Caco-2 (cell line): ENCODE measurements around the gene HCN1. TPM values are rescaled to one million over a fixed set of nuclear protein-coding genes. Genes with fewer than 3 reads are reported as not detected.

Experiments used
- BruUV-seq: library from RNA; stranded (reverse); fragments of 400-500 nt; replicated peaks from 2 replicates; lab custom pipeline; 2021; lab: Mats Ljungman, UMichigan
- CTCF ChIA-PET: fragments of 300-600 bp; sonication (Branson Sonifier 250); formaldehyde crosslinking; loops from one replicate; lab custom pipeline; 2022; ENCODE audit warnings: antibody characterized with exemption; lab: Charles Lee
- POLR2A ChIA-PET: fragments of 300-600 bp; sonication (Branson Sonifier 250); formaldehyde crosslinking; loops from one replicate; lab custom pipeline; 2022; ENCODE audit warnings: antibody characterized with exemption; lab: Charles Lee
- DNase-seq, 2 experiments: peaks; one replicate each; pipeline versions ENCODE4 v3.0.0 to v3.0.0-alpha.2; 2020 to 2022
- H3K27me3 ChIP-seq: replicated peaks from 2 replicates; pipeline ENCODE4 v1.6.0; 2011; ENCODE audit warnings: low read length; ENCODE audit not compliant: control insufficient read depth, insufficient read depth
- H3K36me3 ChIP-seq: 2 replicates; pipeline ENCODE4 v1.5.1; 2011; ENCODE audit warnings: low read length; ENCODE audit not compliant: control insufficient read depth, insufficient read depth
- H3K4me1 ChIP-seq: fragments of 250-450 bp; sonication (Bioruptor Pico); 2 replicates; pipeline ENCODE4 v1.5.1; 2020; ENCODE audit warnings: mild to moderate bottlenecking
- H3K4me3 ChIP-seq: 2 replicates; pipeline ENCODE4 v1.5.1; 2011; ENCODE audit warnings: low read depth, mild to moderate bottlenecking, control low read depth, low read length
- H3K9me3 ChIP-seq: fragments of 250-450 bp; sonication (Bioruptor Pico); 2 replicates; pipeline ENCODE4 v1.5.1; 2020; ENCODE audit warnings: mild to moderate bottlenecking, moderate library complexity
- H3K27ac Mint-ChIP-seq: one replicate; pipeline ENCODE4 v1.8.0; 2022; ENCODE audit warnings: mixed read lengths; ENCODE audit not compliant: unreplicated experiment
- H3K27me3 Mint-ChIP-seq: one replicate; pipeline ENCODE4 v1.8.0; 2022; ENCODE audit warnings: mixed read lengths; ENCODE audit not compliant: insufficient read depth, unreplicated experiment
- H3K36me3 Mint-ChIP-seq: one replicate; pipeline ENCODE4 v1.8.0; 2022; ENCODE audit warnings: mild to moderate bottlenecking, mixed read lengths; ENCODE audit not compliant: insufficient read depth, unreplicated experiment
- H3K4me1 Mint-ChIP-seq: one replicate; pipeline ENCODE4 v1.8.0; 2022; ENCODE audit warnings: low read depth, mixed read lengths; ENCODE audit not compliant: unreplicated experiment
- H3K4me3 Mint-ChIP-seq: one replicate; pipeline ENCODE4 v1.8.0; 2022; ENCODE audit warnings: mild to moderate bottlenecking, moderate library complexity, mixed read lengths; ENCODE audit not compliant: unreplicated experiment
- H3K9me3 Mint-ChIP-seq: one replicate; pipeline ENCODE4 v1.8.0; 2022; ENCODE audit warnings: mixed read lengths; ENCODE audit not compliant: unreplicated experiment
- intact Hi-C: fragments of 100-400 bp; cut with micrococcal nuclease; formaldehyde crosslinking; loops from one replicate; pipeline ENCODE4 v1.10.0; 2022; ENCODE audit not compliant: unreplicated experiment
- total RNA-seq: library from RNA; stranded (reverse); gene quantifications from 2 replicates; pipeline ENCODE4 v1.2.3, GENCODE V29; 2022
- TF ChIP-seq, protein P1 (sequence below), 2 experiments: fragments of 200-600 bp in 1 of 2; IDR thresholded peaks; 1 replicate in 1 of 2; 2 replicates in 1 of 2; pipeline versions ENCODE4 v1.5.1 to v1.8.0; 2011 to 2022; ENCODE audit warnings: antibody characterized with exemption in 1 of 2, control low read depth in 1 of 2, inconsistent platforms in 1 of 2, low read depth in 1 of 2, low read length in 1 of 2, mild to moderate bottlenecking in 1 of 2, moderate library complexity in 1 of 2; ENCODE audit not compliant: insufficient read depth in 1 of 2, severe bottlenecking in 1 of 2, unreplicated experiment in 1 of 2

Gene HCN1
- total RNA-seq, 1 experiment from 2014 or later = not detected

DNA sequence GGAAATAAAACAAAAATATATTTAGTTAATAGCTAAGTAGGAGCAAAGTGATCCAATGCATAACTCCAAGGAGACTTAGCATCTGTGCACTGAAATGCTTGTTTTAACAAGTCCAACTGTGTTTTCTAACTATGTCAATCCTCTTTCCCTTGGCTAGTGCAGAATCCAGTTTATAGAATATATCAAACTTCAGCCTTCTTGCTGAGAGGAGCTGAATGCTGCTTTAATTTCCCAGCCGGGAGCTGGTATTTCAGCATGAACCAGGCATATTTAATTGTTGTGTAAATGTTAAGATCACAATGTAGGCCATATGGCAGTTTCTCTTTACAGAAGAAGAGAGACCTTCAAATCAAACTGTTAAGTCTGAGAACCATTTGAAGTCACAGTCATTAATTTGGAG lies 411.7 kb downstream of the HCN1 start:
- Histone ChIP-seq H3K27me3 (no peaks in the 10 kb centered on the region), H3K4me1 (no peaks in the 10 kb centered on the region), H3K36me3 (no peaks in the 10 kb centered on the region), H3K4me3 (no peak overlapping the region), H3K9me3 (no peaks in the 10 kb centered on the region)
- ChIA-PET CTCF (no interaction called here), POLR2A (no interaction called here)
- Mint-ChIP-seq H3K9me3 (no peaks in the 10 kb centered on the region), H3K36me3 (no peaks in the 10 kb centered on the region), H3K4me1 (no peaks in the 10 kb centered on the region), H3K27ac (no peak overlapping the region), H3K27me3 (no peaks in the 10 kb centered on the region), H3K4me3 (no peak overlapping the region)
- TF ChIP-seq, protein P1, sequence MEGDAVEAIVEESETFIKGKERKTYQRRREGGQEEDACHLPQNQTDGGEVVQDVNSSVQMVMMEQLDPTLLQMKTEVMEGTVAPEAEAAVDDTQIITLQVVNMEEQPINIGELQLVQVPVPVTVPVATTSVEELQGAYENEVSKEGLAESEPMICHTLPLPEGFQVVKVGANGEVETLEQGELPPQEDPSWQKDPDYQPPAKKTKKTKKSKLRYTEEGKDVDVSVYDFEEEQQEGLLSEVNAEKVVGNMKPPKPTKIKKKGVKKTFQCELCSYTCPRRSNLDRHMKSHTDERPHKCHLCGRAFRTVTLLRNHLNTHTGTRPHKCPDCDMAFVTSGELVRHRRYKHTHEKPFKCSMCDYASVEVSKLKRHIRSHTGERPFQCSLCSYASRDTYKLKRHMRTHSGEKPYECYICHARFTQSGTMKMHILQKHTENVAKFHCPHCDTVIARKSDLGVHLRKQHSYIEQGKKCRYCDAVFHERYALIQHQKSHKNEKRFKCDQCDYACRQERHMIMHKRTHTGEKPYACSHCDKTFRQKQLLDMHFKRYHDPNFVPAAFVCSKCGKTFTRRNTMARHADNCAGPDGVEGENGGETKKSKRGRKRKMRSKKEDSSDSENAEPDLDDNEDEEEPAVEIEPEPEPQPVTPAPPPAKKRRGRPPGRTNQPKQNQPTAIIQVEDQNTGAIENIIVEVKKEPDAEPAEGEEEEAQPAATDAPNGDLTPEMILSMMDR (IDR thresholded peaks at IDR 0.05; ENCODE audit: insufficient read depth in 1 of 2, low read depth in 1 of 2, low read length in 1 of 2, severe bottlenecking in 1 of 2, unreplicated experiment in 1 of 2) = no peak
- BruUV-seq = no TSS peak
- intact Hi-C loops = no loop called here
- no peak for DNase-seq

DNA sequence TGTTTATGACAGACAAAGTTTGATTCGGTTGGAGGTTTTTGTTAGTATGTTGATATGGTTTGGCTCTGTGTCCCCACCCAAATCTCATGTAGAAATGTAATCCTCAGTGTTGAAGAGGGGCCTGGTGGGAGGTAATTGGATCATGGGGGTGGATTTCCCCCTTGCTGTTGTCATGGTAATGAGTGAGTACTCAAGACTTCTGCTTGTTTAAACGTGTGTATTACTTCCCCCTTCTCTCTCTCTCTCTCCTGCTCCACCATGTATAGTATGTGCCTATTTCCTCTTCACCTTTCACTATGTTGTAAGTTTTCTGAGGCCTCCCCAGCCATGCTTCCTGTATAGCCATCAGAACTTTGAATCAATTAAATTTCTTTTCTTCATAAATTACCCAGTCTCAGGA lies 415.1 kb downstream of the HCN1 start:
- H3K4me3 ChIP-seq = no peak overlapping the region
- POLR2A ChIA-PET = no interaction called here
- no peaks in the 10 kb centered on the region for H3K9me3 Mint-ChIP-seq
- H3K4me1 ChIP-seq = no peaks in the 10 kb centered on the region
- H3K27me3 Mint-ChIP-seq = no peaks in the 10 kb centered on the region
- DNase-seq = no peak
- H3K36me3 ChIP-seq = no peaks in the 10 kb centered on the region
- no TSS peak for BruUV-seq
- no peaks in the 10 kb centered on the region for H3K4me1 Mint-ChIP-seq
- CTCF ChIA-PET = no interaction called here
- TF ChIP-seq, protein P1 (IDR thresholded peaks at IDR 0.05; ENCODE audit: insufficient read depth in 1 of 2, low read depth in 1 of 2, low read length in 1 of 2, severe bottlenecking in 1 of 2, unreplicated experiment in 1 of 2) = no peak
- H3K4me3 Mint-ChIP-seq = no peak overlapping the region
- H3K9me3 ChIP-seq = no peaks in the 10 kb centered on the region
- H3K36me3 Mint-ChIP-seq = no peaks in the 10 kb centered on the region
- no peaks in the 10 kb centered on the region for H3K27me3 ChIP-seq
- no peak overlapping the region for H3K27ac Mint-ChIP-seq
- intact Hi-C loops = no loop called here

DNA sequence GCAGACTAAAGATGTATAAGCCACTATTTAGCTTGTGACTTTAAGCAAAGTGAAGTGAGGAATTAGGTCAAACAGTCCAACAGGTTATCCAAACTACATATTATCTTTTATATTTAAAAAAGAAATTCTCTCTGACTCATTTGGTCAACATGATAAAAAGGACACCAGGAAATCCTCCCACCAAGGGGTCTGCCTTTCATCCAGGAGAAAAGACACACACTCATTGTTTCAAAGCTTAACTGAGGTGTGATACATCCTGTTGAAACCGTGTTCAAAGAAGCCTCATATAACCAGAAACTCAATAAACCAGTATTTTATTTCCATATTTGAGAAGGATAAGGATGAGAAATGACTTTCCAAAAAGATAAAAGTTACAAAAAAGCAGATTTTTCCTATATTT lies 417.1 kb downstream of the HCN1 start:
- H3K9me3 ChIP-seq = no peaks in the 10 kb centered on the region
- BruUV-seq = no TSS peak
- intact Hi-C loops = no loop called here
- ChIA-PET POLR2A (no interaction called here), CTCF (no interaction called here)
- H3K4me3 ChIP-seq = no peak overlapping the region
- Mint-ChIP-seq H3K36me3 (no peaks in the 10 kb centered on the region), H3K27me3 (no peaks in the 10 kb centered on the region), H3K9me3 (no peaks in the 10 kb centered on the region), H3K27ac (no peak overlapping the region), H3K4me1 (peaks cover 8% of the 10 kb centered on the region), H3K4me3 (no peak overlapping the region)
- H3K4me1 ChIP-seq = no peaks in the 10 kb centered on the region
- no peaks in the 10 kb centered on the region for H3K36me3 ChIP-seq
- no peaks in the 10 kb centered on the region for H3K27me3 ChIP-seq
- TF ChIP-seq, protein P1 (IDR thresholded peaks at IDR 0.05; ENCODE audit: insufficient read depth in 1 of 2, low read depth in 1 of 2, low read length in 1 of 2, severe bottlenecking in 1 of 2, unreplicated experiment in 1 of 2) = no peak
- DNase-seq = no peak
